Stimulated activated CD8-positive, alpha-beta memory T cell treated with anti-CD3 and anti-CD28 coated beads, Interleukin-7, amount 100 ng/mL, for 24 hours (primary cell): Measurements from ENCODE around the gene EOLA1.
"Not testable (repeated sequence)": the region's sequence is repeated elsewhere in the genome, so short reads cannot be mapped to it uniquely, and the experiment has no call there.

Experiments used
- DNase-seq: peaks from one replicate; pipeline ENCODE4 v3.0.0-alpha.2; 2020; ENCODE audit warnings: low read depth

Gene EOLA1

DNA sequence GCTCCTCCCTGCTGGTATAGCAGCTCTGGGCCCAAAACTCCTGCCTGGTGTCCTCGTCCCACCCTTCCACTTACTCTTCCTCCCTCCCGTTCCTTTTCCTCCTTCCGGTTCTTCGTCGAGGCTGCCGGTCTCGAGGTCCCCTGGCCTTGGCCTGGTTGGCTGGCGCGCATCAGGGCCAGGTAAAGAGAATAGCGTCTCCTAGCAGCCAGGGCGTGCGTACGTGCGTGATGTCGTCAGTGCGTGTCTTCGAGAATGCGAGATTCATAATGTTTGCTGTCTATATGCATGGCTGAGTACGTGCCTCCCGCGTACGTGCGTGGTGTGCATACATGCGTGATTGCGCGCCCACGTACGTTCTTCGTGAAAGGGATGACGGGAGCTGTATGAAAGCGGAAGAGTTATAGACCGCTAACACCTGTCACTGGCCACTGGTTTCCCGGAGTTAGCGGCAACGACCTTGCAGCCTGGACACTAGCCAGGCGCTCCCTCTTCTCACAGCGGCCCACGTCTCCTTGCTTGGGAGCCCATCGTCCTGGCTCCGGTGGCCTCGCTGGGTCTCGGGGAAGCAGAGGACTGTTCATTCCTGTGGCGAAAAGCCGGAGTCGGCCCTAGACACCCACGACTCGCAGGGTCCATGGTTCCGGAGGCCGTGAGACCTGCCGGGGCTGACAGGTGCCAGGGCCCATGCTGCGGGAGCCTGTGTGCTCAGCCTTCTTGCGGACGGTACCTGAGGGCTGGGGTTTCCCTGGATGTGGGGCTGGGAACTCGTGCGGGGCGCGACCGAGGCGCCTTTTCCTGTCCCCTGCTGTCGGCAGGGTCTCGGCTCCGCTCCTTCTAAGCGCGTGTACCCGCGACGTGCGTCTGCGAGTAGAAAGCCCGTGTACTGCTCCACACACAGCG is at the start of gene EOLA1:
Gene EOLA1 (plus strand): TSS at position 392 of the 900 bp plus-strand sequence. CDS start 4,619 bp downstream, outside the sequence.
- DNase-seq, result peak; percentile 67

DNA sequence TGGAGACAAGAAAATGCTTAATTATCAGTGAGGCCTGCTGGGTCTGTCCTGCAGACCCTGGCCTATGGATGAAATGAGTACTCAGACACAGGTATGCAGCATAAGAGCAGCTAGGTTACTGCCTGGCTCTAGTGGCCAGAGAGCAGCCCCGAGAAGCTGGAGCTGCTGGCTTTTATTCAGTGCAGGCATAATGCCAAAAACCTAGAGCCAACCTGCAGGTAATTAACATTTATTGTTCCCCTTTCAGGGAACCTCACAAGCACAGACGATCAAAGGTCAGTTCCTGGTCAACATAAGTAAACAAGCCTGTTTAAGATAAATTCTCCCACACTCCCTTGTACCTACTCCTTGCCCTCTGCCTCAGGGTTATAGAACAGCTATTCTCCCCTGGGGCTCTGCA is 49.0 kb upstream of the EOLA1 start:
- DNase-seq, result no peak

DNA sequence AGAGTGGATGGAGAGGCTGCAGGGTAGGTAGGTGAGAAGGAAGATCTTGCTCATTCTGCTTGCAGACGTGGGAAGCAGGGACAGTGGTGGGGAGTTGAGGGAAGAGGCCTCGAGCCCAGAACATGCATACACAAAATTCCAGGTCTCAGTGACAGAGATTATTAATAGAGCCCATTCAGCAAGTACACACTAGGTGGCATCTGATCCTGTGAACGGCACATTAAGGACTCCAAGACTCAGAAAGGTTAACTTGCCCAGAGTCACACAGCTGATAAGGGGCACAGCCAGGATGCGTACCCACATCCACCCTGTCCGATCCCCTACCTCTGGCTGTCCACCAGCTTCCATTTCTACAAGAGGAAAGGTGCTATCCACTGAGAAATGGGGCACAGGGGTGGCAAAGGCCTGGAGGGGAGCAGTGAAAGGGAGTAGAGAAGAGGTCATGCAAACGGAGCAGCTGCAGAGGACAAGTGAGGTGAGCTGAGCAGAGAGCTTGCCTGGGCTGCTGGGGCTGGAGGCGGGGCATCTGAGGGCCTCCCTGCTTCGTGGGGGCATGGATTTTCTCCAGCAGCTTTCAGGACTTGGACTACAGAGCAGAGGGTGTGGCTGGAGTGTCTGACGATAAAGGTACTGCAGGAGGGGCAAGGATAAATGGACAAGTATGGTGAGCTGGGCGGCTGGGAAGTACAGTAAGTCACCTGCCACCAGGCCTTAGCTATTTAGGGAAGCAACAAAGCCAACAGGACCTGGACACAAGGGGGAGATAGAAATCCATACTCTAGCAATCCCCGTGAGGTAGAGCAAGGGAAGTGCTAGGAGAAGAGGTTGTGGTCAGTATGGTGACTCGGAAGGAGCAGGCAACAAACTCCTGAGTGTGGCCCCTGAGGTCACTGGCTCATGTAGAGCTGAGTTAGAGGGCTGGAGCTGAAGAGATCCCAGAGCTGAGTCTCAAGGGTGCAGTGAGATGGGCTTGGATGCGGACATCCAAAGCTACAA is 46.9 kb upstream of the EOLA1 start:
- no peak for DNase-seq

DNA sequence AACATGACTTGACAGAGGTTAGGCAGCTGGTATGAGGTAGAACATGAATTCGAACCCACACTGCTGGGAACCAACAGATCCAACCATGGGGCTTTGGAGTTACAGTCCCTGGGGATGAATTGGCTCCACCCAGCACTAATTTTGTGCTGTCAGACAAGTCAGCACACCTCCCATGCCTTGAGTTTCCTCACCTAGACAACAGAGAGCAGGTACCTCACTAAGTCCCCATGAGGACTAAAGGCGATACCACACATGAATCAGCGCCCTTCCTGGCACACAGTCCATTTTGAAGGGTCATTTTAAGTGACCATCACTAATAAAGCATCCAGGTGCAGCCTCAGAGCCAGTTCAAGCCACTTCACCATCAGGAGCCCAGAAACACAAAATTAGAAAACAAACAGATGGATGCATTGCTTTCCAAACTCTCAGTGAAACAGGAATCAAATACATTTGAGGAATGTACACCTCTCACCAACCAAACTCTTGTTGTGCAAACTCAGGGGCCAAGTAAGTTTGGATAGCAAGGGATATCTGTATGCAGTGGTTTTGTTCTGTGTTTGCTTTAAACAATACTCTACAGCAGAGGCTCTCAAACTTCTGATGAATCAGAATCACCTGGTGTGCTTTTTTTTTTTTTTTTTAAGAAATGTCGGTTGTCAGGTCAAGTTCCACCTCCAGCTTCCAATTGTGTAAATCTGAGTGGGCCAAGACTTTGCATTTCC is 45.8 kb upstream of the EOLA1 start:
- DNase-seq, result no peak

DNA sequence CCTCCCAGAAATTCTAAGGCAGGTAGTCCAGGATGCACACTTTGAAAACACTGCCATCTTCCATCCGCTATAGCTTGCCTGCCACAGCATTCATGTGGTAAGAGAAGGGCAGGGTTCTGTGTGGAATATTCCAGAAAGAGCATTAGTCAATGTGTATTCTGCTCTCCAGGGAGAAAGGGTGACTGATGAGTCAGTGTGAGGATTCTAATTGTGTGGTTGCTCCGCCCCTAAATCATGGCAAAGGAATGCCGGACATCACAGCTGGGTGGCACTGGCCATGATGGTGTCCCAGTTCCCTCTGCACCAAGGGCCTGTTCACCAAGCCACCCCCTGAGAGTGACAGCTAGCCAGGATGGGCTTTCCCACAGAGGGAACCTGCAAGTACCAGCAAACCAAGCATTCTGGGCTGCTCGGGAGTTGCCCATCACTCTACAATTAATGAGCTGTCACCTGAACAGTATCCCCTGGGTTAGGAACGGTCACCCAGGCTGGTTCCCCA is 45.2 kb upstream of the EOLA1 start:
- DNase-seq, result no peak

DNA sequence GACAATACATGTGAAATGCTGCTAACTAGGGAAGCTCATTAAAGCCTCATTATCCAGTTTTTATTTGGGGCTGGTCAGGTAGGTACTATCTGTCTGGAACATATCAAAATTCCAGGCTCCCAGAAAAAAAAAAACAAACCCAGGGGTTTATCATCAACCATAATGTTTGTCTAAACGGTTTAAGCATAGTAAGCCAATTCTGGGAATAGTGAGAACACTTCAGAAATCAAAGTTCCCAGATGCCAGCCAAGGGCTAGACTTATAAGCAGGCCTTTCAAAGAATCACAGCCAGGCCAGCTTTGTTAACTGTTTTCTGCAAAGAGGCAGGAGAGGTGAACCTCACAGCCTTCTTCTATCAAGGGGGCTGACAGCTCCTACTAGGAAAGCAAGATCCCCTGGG is 43.8 kb upstream of the EOLA1 start:
- no peak for DNase-seq

DNA sequence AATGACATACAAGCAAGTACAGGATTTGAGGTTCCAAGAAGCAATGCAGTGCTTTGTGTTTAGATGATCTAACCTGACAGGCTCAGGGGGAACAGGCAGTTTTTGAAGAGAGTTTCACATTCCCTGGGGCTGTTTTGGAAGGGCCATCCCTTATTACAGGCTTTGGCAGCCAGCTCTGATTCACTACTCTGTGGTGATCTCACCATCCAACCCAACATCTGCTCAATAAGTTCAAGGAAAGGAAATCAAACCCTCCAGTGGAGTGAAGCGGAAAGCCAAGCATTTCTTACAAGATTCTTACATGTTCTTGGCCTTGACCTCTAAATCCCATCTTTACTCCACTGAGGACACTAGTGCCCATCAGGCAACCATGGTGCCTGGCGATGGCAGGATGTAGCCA is 43.2 kb upstream of the EOLA1 start:
- no peak for DNase-seq

DNA sequence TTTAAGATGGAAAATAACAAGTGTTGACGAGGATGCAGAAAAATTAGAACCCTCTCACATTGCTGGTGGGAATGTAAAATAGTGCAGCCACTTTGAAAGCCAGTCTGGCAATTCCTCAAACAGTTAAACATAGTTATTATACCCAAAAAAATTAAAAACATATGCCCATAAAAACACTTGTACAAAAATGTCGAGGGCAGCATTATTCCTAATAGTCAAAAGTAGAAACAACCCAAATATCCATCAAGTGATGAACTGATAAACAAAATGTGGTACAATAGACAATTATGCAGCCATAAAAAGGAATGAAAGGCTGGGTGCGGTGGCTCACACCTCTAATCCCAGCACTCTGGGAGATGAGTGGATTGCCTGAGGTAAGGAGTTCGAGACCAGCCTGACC is 42.0 kb upstream of the EOLA1 start:
- no peak for DNase-seq

DNA sequence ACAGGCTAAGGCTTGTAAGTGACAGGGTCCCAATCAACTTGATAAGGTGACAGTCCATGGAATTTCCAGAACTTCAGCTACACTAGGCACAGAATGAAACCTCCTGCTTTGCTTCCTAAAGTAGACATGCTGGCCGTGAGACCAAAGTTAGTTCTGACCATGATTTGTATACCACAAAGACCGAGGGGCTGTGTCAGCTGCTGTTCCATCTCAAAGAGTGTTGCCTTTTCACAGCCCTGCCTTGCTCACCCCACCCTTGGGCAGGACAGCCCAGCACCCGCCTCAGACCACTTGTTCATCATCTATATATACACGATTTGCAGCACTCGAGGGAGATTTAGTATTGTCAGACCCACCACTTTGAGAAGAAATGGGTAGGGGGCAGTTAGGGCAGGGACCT is 41.0 kb upstream of the EOLA1 start:
- no peak for DNase-seq

DNA sequence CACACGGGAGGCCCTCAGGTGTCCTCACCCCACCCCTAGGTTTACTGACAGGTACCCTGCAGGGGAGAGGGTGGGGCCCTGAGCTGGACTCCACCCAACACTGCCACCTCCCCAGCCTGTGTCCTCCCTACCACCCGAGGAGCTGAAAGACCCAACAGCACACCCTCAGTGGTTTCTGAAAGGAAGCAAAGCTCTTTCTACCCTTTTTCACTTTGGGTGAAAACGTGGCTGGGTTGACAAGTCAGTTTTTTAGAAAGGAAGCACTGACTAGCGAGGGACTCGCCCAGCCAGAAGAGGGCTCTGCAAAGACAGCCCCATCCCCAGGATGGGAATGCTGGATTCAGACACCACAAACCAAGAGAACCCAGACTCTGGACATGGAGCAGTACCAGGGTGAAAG is 37.9 kb upstream of the EOLA1 start:
- DNase-seq, result not testable (repeated sequence)

DNA sequence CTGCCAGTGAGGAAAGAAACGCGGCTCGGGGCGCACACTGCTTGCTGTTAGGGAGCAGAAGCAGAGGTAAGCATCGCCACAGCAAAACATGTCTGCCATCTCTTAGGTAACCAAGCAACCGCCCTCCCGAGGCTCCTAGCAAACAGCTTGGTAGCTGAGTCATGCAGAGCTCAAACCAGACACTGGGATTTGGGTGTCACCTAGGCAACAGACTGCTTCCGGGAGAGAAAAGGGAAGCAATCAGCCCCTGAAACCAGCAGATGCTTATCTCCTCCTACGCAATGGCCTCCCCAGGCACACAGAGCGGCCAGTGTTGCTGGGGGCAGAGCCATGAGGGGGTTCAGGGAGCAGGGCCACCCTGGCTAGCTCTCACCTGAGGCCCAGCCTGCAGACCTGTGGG is 37.4 kb upstream of the EOLA1 start:
- DNase-seq, result not testable (repeated sequence)

DNA sequence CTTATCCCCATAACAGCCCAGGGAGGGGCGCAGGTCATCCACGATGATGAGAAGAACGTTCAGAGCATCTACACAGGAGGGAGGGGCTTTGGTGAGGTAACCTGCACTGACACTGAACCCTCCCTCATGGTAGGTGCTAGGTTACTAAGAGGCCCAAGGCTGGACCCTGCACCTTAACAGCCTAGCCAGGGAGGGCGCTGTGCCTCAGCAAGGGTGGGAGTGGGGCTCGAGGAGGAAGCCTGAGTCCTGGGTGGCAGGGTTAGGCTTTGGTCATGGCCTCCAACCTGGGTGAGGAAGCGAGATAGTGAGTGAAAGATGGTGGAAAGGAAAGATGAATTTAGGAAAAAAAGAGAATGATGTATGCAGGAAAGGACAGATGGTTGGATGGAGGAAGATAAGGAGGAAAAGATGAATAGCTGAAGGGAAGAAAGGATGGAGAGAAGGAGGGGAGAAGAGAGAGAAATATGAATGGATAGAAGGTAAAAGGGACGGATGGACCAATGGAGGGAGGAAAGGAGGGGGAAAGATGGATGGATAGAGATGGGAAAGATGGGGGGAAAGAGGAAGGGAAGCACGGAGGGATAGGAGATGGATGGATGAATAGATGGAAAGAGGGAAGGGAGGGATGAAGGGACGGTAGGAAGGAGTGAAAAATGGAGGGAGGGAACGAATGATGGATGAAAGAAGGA is 36.4 kb upstream of the EOLA1 start:
- DNase-seq, result no peak

DNA sequence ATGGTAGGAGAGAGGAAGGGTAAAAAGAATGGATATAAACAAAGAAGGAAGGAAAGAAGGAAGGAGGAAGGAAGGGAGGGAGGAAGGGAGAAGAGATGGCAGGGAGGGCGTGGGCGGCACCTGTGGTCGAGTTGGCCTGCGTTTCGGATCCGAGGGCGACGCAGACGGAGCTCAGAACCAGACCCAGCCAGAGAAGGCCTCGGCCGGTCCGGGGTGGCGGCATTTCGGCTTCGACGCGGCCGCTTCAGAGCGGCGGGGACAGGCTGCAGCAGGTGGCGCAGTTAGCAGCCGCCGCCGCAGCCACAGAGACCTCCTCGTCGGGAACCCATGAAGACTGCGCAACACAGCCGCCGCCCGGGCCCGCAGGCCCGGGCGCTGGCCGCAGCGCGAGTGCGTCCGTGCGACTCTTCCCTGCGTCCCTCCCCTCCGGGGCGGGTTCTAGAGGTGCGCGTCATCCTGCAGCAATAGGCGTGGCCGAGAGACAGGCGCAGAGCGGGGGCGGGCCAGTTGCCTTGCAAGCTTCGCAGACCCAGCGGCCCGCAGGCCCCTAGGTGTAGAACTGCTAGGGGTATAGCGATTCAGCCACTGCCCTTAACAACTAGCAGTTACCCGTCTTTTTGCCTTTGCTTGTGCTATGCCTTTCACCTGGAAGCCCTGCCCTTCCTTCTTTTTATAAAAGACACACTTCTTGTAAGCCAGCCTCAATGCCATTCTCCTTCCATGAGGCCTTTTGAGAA is 35.7 kb upstream of the EOLA1 start, which contains the start of gene IDS:
Gene IDS (minus strand): TSS at position 392 of the 737 bp plus-strand sequence. CDS start 169 bp downstream, at position 223.
- peak; percentile 69 for DNase-seq

DNA sequence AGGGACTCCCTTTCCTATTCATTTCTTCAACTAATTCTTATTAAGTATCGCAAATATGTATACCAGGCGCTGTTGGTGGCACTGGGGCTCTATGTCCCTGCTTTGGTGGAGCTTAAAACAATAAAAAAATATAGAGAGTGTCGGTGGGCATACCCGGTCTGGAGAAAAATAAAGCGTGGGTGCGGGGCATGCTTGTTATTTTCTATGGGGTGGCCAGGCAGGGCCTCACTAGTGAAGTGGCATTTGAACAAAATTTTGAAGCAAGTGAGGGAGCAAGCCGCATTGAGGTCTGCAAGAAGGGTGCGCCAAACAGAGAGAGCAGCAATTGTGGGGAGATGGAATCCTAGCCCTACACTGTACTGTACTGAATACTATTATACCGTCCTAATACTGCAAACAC is 35.1 kb upstream of the EOLA1 start:
- DNase-seq, result no peak

DNA sequence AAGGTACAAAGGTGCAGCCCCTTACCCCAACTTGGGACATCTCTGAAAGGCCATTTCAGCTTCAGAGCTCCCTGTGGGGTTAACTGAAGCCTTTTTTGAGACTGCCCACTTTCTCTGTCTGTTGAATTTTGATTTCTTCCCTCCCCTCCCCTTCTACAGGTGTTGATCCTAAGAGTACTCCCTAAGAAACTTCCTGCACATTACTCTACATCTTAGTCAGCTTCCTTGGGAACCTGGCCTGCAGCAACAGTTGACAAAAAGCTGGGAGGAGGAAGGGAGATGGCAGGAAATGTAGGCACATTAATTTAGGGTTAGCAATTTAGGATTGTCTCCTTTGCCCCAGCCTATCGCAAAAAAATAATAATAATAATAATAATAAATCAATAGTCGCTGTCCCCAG is 34.5 kb upstream of the EOLA1 start:
- no peak for DNase-seq

DNA sequence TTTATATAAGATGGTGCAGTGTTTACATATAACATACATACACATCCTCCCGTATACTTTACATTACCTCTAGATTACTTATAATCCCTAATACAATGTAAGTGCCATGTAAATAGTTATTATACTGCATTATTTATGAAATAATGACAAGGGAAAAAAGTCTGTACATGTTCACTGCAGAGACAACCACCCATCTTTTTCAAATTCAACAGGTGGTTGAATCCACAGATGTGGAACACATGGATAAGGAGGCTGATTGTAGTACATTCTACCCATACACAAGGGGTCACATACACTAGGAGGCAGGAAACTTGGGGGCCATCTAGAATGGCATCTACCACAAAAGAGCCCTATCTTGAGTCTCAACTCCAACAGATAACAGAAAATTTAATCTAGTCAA is 32.3 kb upstream of the EOLA1 start:
- no peak for DNase-seq

DNA sequence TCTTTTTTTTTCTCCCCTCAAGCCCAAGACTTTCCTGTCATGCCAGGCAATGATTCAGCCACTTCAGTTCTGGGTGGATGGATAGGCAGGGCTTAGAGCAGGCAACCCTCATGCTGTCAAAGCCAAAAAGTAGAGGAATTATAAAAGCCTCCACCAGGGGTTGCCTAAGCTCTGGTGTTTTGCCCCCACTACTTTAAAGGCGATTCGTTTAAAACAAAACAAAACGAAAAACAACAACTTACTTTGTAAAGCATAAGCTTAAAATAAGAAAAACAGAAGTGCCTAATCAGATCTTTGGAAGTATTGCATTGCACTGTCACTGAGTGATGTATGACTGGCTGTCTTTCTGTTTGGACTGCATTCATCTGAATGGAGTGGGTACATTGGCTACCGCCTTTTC is 30.4 kb upstream of the EOLA1 start:
- no peak for DNase-seq

DNA sequence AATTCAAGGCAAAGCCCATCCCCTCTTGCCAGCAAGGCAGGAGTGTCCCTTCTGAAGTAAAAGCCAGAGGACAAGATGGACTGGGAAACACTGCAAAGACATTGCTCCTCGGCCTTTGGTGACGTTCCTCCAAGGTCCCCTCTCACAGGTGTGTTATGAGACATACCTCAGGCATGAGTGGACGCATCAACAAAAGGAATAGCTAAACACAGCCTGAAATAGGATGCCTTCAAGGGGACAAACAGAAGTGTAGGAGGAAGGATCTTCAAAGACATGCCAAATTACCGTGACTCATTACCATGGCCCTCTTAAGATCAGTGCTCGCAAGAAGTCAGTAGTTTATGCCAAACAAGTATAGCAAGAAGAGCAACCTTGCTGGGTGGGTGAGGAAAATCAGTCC is 29.7 kb upstream of the EOLA1 start:
- no peak for DNase-seq

DNA sequence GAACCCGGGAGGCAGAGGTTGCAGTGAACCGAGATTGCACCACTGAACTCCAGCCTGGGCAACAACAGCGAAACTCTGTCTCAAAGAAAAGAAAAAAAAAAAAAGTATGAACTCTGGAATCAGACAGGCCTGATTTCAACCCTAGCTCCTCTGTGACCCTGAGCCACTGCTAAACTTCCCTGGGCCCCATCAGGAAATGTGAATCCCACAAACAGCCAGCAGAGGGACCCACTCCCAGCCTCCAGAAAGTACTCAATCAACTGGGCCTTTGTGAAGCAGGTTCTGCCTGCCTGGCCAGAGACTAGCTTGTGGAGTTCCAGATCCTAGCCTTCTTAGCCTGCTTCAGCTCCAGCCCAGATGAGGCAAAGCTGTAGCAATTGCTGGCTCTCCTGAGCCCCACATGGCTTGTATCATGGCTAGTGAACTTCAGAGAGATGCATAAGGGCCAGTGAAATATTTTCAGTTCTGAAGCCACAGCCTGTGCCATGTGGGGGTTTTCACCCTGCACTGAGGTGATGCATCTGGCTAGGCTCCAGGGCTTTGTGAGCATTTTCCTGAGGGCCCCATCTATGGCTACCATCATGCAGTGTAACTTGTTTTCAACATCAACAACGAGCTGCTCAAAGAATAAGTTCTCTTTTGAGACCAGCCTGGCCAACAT is 28.5 kb upstream of the EOLA1 start:
- no peak for DNase-seq
